Adrenal gland (tissue), 12 donors: ENCODE results near the gene MYCL. TPM values are rescaled to one million over a fixed set of nuclear protein-coding genes. Genes with fewer than 3 reads are reported as not detected.
"Not testable (repeated sequence)": the region's sequence is repeated elsewhere in the genome, so short reads cannot be mapped to it uniquely, and the experiment has no call there.

ENCODE experiments used
- DNase-seq, 7 donors: peaks; one replicate each; pipeline ENCODE4 v3.0.0-alpha.2; 2019 to 2020
- H3K27ac ChIP-seq, 5 donors: fragments of 200-600 bp; sonication (generic) in 4 of 5; 1 replicate in 3 of 5; 2 replicates in 2 of 5; pipeline versions ENCODE4 v1.5.1 to v1.8.0; 2016 to 2020; ENCODE audit warnings: mild to moderate bottlenecking in 1 of 5
- H3K27me3 ChIP-seq: fragments of 200-600 bp; 2 replicates; pipeline ENCODE4 v1.8.0; 2021
- H3K36me3 ChIP-seq, 2 donors: fragments of 200-600 bp; replicated peaks in 1 of 2; 1 replicate in 1 of 2; 2 replicates in 1 of 2; pipeline versions ENCODE4 v1.5.1 to v1.8.0; 2018 to 2022
- H3K4me1 ChIP-seq, 2 donors: fragments of 200-600 bp; replicated peaks in 1 of 2; 1 replicate in 1 of 2; 2 replicates in 1 of 2; pipeline versions ENCODE4 v1.5.1 to v1.8.0; 2018 to 2021
- H3K4me3 ChIP-seq, 4 donors: fragments of 200-600 bp; sonication (generic) in 3 of 4; one replicate each; pipeline ENCODE4 v1.5.1; 2016 to 2018
- H3K9me3 ChIP-seq, 3 donors: fragments of 200-600 bp; sonication (generic) in 1 of 3; replicated peaks in 1 of 3; 1 replicate in 2 of 3; 2 replicates in 1 of 3; pipeline versions ENCODE4 v1.5.1 to v1.8.0; 2016 to 2021
- CTCF ChIP-seq, 6 experiments: fragments of 450-650 bp in 4 of 6; fragments of 200-600 bp in 2 of 6; sonication (generic) in 1 of 6; IDR thresholded peaks; 1 replicate in 5 of 6; 2 replicates in 1 of 6; pipeline versions ENCODE4 v1.5.1 to v1.8.0; 2016 to 2021; ENCODE audit warnings: antibody characterized with exemption in 6 of 6, mild to moderate bottlenecking in 2 of 6, moderate library complexity in 1 of 6
- POLR2A ChIP-seq, 2 donors: fragments of 450-650 bp; IDR thresholded peaks; one replicate each; pipeline ENCODE4 v1.6.1; 2017; ENCODE audit warnings: antibody characterized with exemption in 2 of 2, mild to moderate bottlenecking in 2 of 2, moderate library complexity in 1 of 2
- WGBS, 4 donors: extraction: QIAGEN DNeasy Blood & Tissue Kit in 2 of 4; methylation state at CpG; one replicate each; pipeline versions ENCODE4 v1.1.5 to v1.1.7; 2013 to 2017; 5-methylcytosine and 5-hydroxymethylcytosine counted together
- intact Hi-C, 2 donors: fragments of 100-400 bp; cut with DNase I; formaldehyde crosslinking; loops; one replicate each; pipeline versions ENCODE4 v1.14.1 to v1.15.0; 2022 to 2023
- polyA plus RNA-seq, 3 donors: library from polyadenylated mRNA; stranded (reverse); fragments of 200-250 nt in 2 of 3; fragments of 350-450 nt in 1 of 3; fragmentation: Illumina TruSeq in 1 of 3; extraction: RNeasy Lipid Tissue Mini Kit (QIAGEN cat#74804) in 1 of 3; gene quantifications; one replicate each; pipeline ENCODE4 v1.2.3, GENCODE V29; 2013 to 2014
- total RNA-seq, 9 donors: library from RNA; depleted of rRNA in 4 of 9; stranded (reverse); fragments of >200 nt in 4 of 9; fragments of 120-200 nt in 1 of 9; fragmentation: NEBNext Ultra II Directional in 1 of 9; extraction: Animal tissue kit (Norgen Biotek cat#: 25700) in 1 of 9; gene quantifications; one replicate each; pipeline versions ENCODE4 v1.1.0 to v1.2.4, GENCODE V29; 2013 to 2023
- donor health status: healthy with polysubstance abuse.
- donor health status: Bipolar disorder and iron deficiency.
- donor health status: DM: yes; HTN: yes; CAD: no.
- donor health status: DM: no; HTN: no; CAD: no.
- donor health status: DM: no; HTN: no; CAD: no.
- donor health status: DM: yes; HTN: yes; CAD: no.

MYCL gene
- total and polyA plus RNA-seq, 12 donors, result 0.07 to 0.69 (median 0.36) TPM; not detected in 1

- no peak for TF ChIP-seq CTCF (IDR thresholded peaks at IDR 0.05)
- no peak for TF ChIP-seq POLR2A (IDR thresholded peaks at IDR 0.05)
- intact Hi-C loops, result no loop called here
- no peak overlapping the region for H3K4me3 ChIP-seq
- no peaks in the 10 kb centered on the region for H3K9me3 ChIP-seq
- H3K4me1 ChIP-seq, result no peaks in the 10 kb centered on the region
- H3K36me3 ChIP-seq, result no peaks in the 10 kb centered on the region
- WGBS, 4 donors, result 79 to 83% (median 83%) methylated on average over 6 of the region's 6 CpGs
- no peak for DNase-seq
- H3K27me3 ChIP-seq, result peaks cover 7% of the 10 kb centered on the region
- H3K27ac ChIP-seq, result no peak overlapping the region
Measured at GRCh38 chr1:39915499-39916129, 13.9 kb upstream of the MYCL start.

- H3K27me3 ChIP-seq, DNase-seq, intact Hi-C loops, H3K4me3 ChIP-seq, H3K9me3 ChIP-seq, H3K27ac ChIP-seq, H3K4me1 ChIP-seq, H3K36me3 ChIP-seq: not testable (repeated sequence)
- WGBS, 4 donors, result 92 to 100% (median 95%) methylated on average over 3 to 18 of the region's 30 CpGs; no CpG with 5 or more reads in 1 of the 4 donors
Measured at GRCh38 chr1:39913136-39913535, 11.4 kb upstream of the MYCL start.

- Histone ChIP-seq H3K9me3 (no peaks in the 10 kb centered on the region), H3K4me3 (no peak overlapping the region), H3K4me1 (no peaks in the 10 kb centered on the region), H3K27me3 (peaks cover 7% of the 10 kb centered on the region), H3K27ac (no peak overlapping the region), H3K36me3 (no peaks in the 10 kb centered on the region)
- WGBS, 4 donors, result 89 to 97% (median 92%) methylated on average over 3 of the region's 3 CpGs
- intact Hi-C loops, result no loop called here
- DNase-seq, result no peak
- TF ChIP-seq CTCF (IDR thresholded peaks at IDR 0.05) (no peak), POLR2A (IDR thresholded peaks at IDR 0.05) (no peak)
Measured at GRCh38 chr1:39910263-39910662, 8.5 kb upstream of the MYCL start.

- TF ChIP-seq CTCF (IDR thresholded peaks at IDR 0.05), result no peak
- no peak for TF ChIP-seq POLR2A (IDR thresholded peaks at IDR 0.05)
- intact Hi-C loops, result no loop called here
- Histone ChIP-seq H3K27ac (no peak overlapping the region), H3K4me3 (no peak overlapping the region), H3K4me1 (no peaks in the 10 kb centered on the region), H3K36me3 (no peaks in the 10 kb centered on the region), H3K9me3 (no peaks in the 10 kb centered on the region), H3K27me3 (peaks cover 7% of the 10 kb centered on the region)
- WGBS, 4 donors, result 88 to 100% (median 90%) methylated on average over 2 of the region's 2 CpGs
- no peak for DNase-seq
Measured at GRCh38 chr1:39908534-39908933, 6.8 kb upstream of the MYCL start.
